Tibial nerve (tissue), 4 donors: ENCODE results near the gene LBH. TPM values are rescaled to one million over a fixed set of nuclear protein-coding genes. Genes with fewer than 3 reads are reported as not detected.
A peak's percentile ranks its signal among the peaks of the same experiment; 100 is the strongest.

Experiments
- DNase-seq, 2 donors: peaks; one replicate each; pipeline ENCODE4 v3.0.0-alpha.2; 2019; ENCODE audit warnings: low spot score in 2 of 2
- H3K27ac ChIP-seq, 4 donors: fragments of 200-600 bp; sonication (generic) in 3 of 4; one replicate each; pipeline ENCODE4 v1.5.1; 2017 to 2019; ENCODE audit warnings: mild to moderate bottlenecking in 1 of 4
- H3K27me3 ChIP-seq, 2 donors: fragments of 200-600 bp; sonication (generic) in 1 of 2; one replicate each; pipeline versions ENCODE4 v1.5.1 to v1.6.0; 2017 to 2019
- H3K36me3 ChIP-seq, 3 donors: fragments of 200-600 bp; sonication (generic); one replicate each; pipeline ENCODE4 v1.5.1; 2018 to 2019
- H3K4me1 ChIP-seq, 4 donors: fragments of 200-600 bp; sonication (generic) in 3 of 4; one replicate each; pipeline ENCODE4 v1.5.1; 2017 to 2019
- H3K4me3 ChIP-seq, 4 donors: fragments of 200-600 bp; sonication (generic) in 3 of 4; one replicate each; pipeline ENCODE4 v1.5.1; 2017 to 2019; ENCODE audit warnings: mild to moderate bottlenecking in 1 of 4, moderate library complexity in 1 of 4
- H3K9me3 ChIP-seq, 4 donors: fragments of 200-600 bp; sonication (generic) in 3 of 4; one replicate each; pipeline ENCODE4 v1.5.1; 2017 to 2019
- EP300 ChIP-seq, 2 donors: sonication (generic); formaldehyde crosslinking; IDR thresholded peaks; one replicate each; pipeline ENCODE4 v1.6.1; 2017; ENCODE audit warnings: antibody characterized with exemption in 2 of 2, mild to moderate bottlenecking in 1 of 2
- POLR2A ChIP-seq, 2 donors: fragments of 450-650 bp; IDR thresholded peaks; one replicate each; pipeline ENCODE4 v1.6.1; 2017; ENCODE audit warnings: antibody characterized with exemption in 2 of 2, mild to moderate bottlenecking in 2 of 2, moderate library complexity in 2 of 2
- WGBS, 2 donors: methylation state at CpG; one replicate each; pipeline ENCODE4 v1.1.5; 2018; 5-methylcytosine and 5-hydroxymethylcytosine counted together
- total RNA-seq, 4 donors: library from RNA; depleted of rRNA; stranded (reverse); fragments of >200 nt; gene quantifications; one replicate each; pipeline ENCODE4 v1.1.0, GENCODE V29; 2016
- TF ChIP-seq, protein P1 (sequence below), 5 experiments: fragments of 200-600 bp in 3 of 5; fragments of 450-650 bp in 2 of 5; sonication (generic) in 3 of 5; IDR thresholded peaks; one replicate each; pipeline ENCODE4 v1.5.1; 2016 to 2019; ENCODE audit warnings: antibody characterized with exemption in 5 of 5, mild to moderate bottlenecking in 3 of 5, moderate library complexity in 2 of 5

The LBH gene
- total RNA-seq, 4 donors from 2014 or later: 12.7 to 31.6 (median 21.5) TPM

DNA sequence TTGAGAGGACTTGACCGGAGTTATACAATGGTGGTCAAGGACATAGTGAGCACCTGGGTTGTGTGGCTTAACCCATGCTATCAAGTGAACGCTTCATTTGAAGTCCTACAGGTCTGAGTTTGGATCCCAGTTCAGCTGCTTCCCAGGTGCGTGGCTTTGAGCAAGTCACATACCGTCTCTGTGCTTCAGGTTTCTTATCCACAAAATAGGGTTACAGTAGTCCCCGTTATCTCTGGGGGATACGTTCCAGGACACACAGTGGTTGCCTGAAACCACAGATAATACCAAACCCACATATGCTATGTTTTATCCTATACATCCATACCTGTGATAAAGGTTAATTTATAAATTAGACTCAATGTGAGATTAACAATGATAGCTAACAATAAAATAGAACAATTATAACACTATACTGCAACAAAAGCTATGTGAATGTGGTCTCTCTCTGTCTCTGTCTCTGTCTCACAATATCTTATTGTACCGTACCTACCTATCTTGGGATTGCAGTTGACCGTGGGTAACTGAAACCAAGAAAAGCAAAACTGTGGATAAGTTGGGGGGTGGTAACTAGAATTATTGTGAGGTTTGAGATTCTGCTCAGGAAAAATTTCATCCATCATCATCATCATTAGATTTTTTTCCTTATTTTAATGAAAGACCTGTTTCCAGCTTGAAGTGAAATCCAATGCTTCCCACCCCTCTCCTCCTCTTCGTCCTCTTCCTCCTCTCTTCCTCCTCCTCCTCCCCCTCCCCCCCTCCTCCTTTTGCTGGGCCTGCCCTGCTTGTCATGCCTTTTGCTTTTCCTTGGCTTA, 22.7 kb downstream of the LBH start:
- peaks cover 0 to 19% (median 9%) of the 10 kb centered on the region in 4 donors for H3K4me1 ChIP-seq
- H3K27me3 ChIP-seq: no peaks in the 10 kb centered on the region
- no peak for DNase-seq
- TF ChIP-seq, protein P1, sequence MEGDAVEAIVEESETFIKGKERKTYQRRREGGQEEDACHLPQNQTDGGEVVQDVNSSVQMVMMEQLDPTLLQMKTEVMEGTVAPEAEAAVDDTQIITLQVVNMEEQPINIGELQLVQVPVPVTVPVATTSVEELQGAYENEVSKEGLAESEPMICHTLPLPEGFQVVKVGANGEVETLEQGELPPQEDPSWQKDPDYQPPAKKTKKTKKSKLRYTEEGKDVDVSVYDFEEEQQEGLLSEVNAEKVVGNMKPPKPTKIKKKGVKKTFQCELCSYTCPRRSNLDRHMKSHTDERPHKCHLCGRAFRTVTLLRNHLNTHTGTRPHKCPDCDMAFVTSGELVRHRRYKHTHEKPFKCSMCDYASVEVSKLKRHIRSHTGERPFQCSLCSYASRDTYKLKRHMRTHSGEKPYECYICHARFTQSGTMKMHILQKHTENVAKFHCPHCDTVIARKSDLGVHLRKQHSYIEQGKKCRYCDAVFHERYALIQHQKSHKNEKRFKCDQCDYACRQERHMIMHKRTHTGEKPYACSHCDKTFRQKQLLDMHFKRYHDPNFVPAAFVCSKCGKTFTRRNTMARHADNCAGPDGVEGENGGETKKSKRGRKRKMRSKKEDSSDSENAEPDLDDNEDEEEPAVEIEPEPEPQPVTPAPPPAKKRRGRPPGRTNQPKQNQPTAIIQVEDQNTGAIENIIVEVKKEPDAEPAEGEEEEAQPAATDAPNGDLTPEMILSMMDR (IDR thresholded peaks at IDR 0.05): no peak
- TF ChIP-seq EP300 (IDR thresholded peaks at IDR 0.05): no peak
- no peak for TF ChIP-seq POLR2A (IDR thresholded peaks at IDR 0.05)
- H3K4me3 ChIP-seq: no peak overlapping the region
- H3K27ac ChIP-seq: peak overlapping the region in 2 of 4 donors; percentile 21 to 69
- H3K9me3 ChIP-seq: no peaks in the 10 kb centered on the region
- WGBS, 2 donors: 84 to 91% methylated on average over 9 of the region's 9 CpGs
- H3K36me3 ChIP-seq: peaks cover 0 to 11% (median 0%) of the 10 kb centered on the region in 3 donors

DNA sequence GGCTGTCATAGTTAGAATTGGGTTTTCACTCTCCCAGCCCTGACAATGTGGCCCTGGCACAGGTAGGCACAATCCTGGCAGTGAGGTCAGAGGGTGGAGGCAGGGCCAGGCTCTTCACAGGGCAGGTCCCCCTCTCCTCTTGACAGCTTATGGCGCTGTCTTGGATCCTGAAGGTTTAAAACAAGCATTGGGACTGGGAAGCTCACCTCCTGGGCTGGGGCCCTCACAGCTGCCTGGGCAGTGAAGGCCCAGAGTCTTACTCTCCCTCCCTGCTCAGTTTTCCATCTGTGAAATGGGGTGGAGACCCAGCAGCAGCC, 23.3 kb downstream of the LBH start:
- H3K4me3 ChIP-seq: no peak overlapping the region
- H3K36me3 ChIP-seq: peaks cover 0 to 13% (median 0%) of the 10 kb centered on the region in 3 donors
- no peak overlapping the region for H3K27ac ChIP-seq
- peaks cover 0 to 19% (median 9%) of the 10 kb centered on the region in 4 donors for H3K4me1 ChIP-seq
- 100% methylated on average over 1 of the region's 1 CpG for WGBS, 2 donors
- TF ChIP-seq POLR2A (IDR thresholded peaks at IDR 0.05): no peak
- TF ChIP-seq, protein P1 (IDR thresholded peaks at IDR 0.05): no peak
- TF ChIP-seq EP300 (IDR thresholded peaks at IDR 0.05): no peak
- H3K9me3 ChIP-seq: no peaks in the 10 kb centered on the region
- DNase-seq: no peak
- H3K27me3 ChIP-seq: no peaks in the 10 kb centered on the region

DNA sequence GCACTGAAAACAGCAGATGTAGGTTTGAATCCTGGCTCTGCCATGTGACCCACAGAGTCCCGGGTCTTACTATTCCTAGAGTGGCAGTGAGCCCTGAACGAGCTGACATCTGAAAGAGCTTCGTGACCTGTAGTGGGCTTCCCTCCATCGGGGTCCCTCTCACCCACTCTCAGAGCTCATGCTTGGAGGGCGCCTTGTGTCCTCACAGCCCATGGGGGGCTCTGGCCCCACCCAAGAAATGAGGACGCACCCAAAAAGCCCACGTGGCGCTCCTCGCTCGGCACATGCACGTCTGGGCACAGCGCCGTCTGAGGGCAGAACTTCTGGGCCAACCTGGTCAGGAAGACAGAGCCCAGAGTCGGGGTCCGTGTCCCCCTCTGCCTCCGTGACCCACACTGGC, 23.7 kb downstream of the LBH start:
- no peaks in the 10 kb centered on the region for H3K27me3 ChIP-seq
- no peak for DNase-seq
- TF ChIP-seq POLR2A (IDR thresholded peaks at IDR 0.05) (no peak), EP300 (IDR thresholded peaks at IDR 0.05) (no peak)
- TF ChIP-seq, protein P1 (IDR thresholded peaks at IDR 0.05): no peak
- peaks cover 0 to 19% (median 9%) of the 10 kb centered on the region in 4 donors for H3K4me1 ChIP-seq
- 92 to 99% methylated on average over 12 to 15 of the region's 16 CpGs for WGBS, 2 donors
- no peak overlapping the region for H3K27ac ChIP-seq
- H3K9me3 ChIP-seq: no peaks in the 10 kb centered on the region
- peaks cover 0 to 13% (median 0%) of the 10 kb centered on the region in 3 donors for H3K36me3 ChIP-seq
- no peak overlapping the region for H3K4me3 ChIP-seq

GRCh38 chr2:30255466-30256408, 24.4 kb downstream of the LBH start:
- Histone ChIP-seq H3K4me3 (no peak overlapping the region), H3K9me3 (no peaks in the 10 kb centered on the region), H3K36me3 (peaks cover 0 to 13% (median 0%) of the 10 kb centered on the region in 3 donors), H3K4me1 (peaks cover 0 to 19% (median 7%) of the 10 kb centered on the region in 4 donors), H3K27me3 (no peaks in the 10 kb centered on the region), H3K27ac (no peak overlapping the region)
- no peak for DNase-seq
- TF ChIP-seq, protein P1 (IDR thresholded peaks at IDR 0.05): no peak
- TF ChIP-seq POLR2A (IDR thresholded peaks at IDR 0.05) (no peak), EP300 (IDR thresholded peaks at IDR 0.05) (no peak)
- 84 to 88% methylated on average over 8 of the region's 8 CpGs for WGBS, 2 donors
